GM13977 (cell line): ENCODE results near the gene F12.

Experiments
- DNase-seq: peaks from one replicate; pipeline ENCODE4 v3.0.0; 2012; ENCODE audit warnings: low spot score
- in situ Hi-C: fragments of 300-500 bp; cut with MboI; formaldehyde crosslinking; loops from one replicate; pipeline ENCODE4 v1.12.0; 2022; ENCODE audit warnings: low sequenced_read_pairs, low pct_unique_long_range_greater_than_20kb, mixed read lengths, inconsistent platforms; ENCODE audit not compliant: unreplicated experiment
- TF ChIP-seq, protein P1 (sequence below): IDR thresholded peaks from 2 replicates; pipeline ENCODE4 v1.5.1; 2012; ENCODE audit warnings: mild to moderate bottlenecking, control low read depth; ENCODE audit not compliant: insufficient read depth; ENCODE audit errors: extremely low read depth, missing control alignments

The F12 gene

DNA sequence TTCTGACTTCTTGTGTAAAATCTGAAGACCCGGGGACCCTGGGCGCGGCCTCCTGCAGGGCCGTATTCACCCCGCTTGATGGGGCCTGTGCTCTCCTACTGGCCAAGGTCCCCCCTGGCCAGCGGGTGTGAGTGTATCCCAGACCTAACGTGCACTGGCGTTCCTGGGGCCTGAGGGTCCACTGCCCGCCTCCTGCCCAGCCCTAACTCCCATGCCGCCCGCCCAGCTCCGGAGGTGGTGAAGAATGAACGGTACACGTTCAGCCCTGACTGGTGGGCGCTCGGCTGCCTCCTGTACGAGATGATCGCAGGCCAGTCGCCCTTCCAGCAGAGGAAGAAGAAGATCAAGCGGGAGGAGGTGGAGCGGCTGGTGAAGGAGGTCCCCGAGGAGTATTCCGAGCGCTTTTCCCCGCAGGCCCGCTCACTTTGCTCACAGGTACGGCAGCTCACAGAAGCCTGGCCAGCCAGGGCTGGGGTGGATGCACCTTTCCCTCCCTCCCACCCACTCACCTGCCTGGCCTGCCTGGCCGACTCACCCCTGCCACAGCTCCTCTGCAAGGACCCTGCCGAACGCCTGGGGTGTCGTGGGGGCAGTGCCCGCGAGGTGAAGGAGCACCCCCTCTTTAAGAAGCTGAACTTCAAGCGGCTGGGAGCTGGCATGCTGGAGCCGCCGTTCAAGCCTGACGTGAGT is 26.6 kb upstream of the F12 start:
- TF ChIP-seq, protein P1, sequence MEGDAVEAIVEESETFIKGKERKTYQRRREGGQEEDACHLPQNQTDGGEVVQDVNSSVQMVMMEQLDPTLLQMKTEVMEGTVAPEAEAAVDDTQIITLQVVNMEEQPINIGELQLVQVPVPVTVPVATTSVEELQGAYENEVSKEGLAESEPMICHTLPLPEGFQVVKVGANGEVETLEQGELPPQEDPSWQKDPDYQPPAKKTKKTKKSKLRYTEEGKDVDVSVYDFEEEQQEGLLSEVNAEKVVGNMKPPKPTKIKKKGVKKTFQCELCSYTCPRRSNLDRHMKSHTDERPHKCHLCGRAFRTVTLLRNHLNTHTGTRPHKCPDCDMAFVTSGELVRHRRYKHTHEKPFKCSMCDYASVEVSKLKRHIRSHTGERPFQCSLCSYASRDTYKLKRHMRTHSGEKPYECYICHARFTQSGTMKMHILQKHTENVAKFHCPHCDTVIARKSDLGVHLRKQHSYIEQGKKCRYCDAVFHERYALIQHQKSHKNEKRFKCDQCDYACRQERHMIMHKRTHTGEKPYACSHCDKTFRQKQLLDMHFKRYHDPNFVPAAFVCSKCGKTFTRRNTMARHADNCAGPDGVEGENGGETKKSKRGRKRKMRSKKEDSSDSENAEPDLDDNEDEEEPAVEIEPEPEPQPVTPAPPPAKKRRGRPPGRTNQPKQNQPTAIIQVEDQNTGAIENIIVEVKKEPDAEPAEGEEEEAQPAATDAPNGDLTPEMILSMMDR: no peak
- DNase-seq: no peak
- in situ Hi-C loops: no loop called here

DNA sequence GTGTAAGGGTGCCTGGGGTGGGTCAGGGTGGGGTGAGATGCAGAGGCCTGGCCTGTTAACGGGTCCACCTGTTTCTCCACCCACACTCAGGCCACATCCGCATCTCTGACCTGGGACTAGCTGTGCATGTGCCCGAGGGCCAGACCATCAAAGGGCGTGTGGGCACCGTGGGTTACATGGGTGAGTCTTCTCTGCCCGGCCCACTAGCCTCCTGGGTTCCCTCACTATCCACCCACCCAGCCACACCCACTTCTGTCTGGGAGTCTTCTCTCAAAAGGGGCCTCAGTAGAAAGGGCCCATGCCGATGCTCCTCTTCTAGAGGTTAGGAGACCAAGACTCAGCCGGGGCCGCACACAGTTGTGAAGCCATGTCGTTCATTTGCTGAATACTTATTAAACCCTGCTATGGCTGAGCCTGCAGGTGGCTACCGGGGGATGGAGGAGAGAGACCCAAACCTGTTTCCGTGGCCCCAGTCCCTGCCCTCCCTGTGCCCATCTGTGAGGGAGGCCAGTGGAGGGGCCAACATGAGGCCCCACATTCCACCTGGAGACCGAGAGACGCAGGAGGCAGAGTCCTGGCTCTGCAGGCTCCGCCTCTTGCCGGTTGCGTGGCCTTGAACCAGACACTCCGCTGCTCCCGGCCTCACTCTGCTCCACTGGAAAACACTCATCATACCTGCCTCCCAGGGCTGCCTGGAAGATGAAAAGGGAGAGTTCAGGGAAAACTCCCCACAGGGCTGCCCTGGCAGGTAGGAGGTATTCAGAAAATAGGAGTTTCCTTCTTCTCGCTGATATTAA is 25.8 kb upstream of the F12 start:
- no peak for DNase-seq
- TF ChIP-seq, protein P1: no peak
- in situ Hi-C loops: no loop called here

DNA sequence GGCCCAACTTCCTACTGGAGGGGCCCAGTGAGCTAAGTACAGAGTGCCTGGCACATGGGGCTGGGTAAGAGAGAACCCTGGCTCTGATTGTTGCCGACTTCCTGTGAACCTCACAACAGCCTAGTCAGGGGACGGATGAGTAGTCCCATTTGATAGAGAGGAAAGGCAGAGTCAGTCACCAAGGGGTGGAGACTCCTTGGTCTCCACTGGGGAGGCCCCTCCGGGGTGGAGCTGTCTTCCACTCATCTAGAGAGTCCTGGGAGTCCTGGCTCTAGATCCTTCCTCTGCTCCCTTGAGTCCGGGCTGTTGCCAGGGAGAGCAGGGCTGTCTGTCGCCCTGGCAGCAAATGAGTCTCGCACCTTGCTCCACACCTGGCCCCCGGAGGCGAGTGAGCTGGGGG is 25.1 kb upstream of the F12 start:
- TF ChIP-seq, protein P1: no peak
- in situ Hi-C loops: no loop called here

DNA sequence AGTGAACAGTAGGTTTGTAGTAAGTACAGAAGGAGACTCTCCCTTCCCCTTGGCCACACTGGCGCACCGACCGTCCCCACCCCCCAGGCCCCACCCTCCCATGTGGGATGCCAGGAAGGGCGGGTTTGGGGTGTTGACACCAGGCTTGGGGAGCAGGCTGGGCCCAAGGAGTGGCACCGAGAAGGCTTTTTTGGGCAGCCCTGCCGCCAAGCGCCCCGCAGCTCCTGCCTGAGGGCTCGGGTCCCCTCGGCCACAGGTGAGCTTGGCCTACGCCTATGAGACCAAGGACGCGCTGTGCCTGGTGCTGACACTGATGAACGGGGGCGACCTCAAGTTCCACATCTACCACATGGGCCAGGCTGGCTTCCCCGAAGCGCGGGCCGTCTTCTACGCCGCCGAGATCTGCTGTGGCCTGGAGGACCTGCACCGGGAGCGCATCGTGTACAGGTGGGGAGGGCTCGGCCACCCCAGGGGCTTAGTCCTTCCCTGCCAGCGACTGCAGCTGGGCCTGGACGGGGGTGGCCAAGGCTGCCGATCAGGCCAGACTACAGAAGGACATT is 24.4 kb upstream of the F12 start:
- TF ChIP-seq, protein P1: no peak
- in situ Hi-C loops: no loop called here
- no peak for DNase-seq

More for the DNA sequence above, 25.1 kb upstream of the F12 start:
- no peak for DNase-seq

DNA sequence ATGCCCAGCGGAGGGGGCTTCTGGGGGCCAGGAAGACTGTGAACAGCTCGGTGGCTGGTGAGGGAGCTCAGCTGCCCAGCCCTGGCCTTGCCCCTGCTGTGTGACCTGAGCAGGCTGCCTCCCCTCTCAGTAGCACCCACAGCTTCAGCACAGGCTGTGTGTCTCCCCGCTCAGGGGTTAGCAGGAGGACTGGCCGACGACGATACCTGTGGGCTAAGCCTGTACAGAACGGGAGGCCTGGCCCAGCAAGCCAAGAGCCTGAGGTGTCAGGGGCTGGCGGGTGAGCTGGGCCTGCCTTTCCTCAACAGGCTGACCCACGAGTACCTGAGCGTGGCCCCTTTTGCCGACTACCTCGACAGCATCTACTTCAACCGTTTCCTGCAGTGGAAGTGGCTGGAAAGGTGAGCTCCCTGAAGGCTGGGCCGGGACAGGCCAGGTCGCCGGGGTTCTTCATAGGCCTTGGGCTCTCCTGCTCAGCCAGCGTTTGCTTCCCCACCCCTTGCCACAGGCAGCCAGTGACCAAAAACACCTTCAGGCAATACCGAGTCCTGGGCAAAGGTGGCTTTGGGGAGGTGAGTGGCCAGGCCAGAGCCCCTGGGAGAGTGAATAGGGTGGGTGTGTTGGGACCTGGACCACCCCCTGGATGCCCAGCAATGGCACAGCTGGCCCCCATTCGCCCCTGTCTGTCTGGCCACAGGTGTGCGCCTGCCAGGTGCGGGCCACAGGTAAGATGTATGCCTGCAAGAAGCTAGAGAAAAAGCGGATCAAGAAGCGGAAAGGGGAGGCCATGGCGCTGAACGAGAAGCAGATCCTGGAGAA is 23.7 kb upstream of the F12 start:
- TF ChIP-seq, protein P1: no peak
- in situ Hi-C loops: no loop called here
- no peak for DNase-seq
